RCC 7860 (cell line): Measurements from ENCODE around the gene CACNB3.
A peak's percentile ranks its signal among the peaks of the same experiment; 100 is the strongest.

Source experiments
- DNase-seq: peaks from one replicate; pipeline ENCODE4 v3.0.0-alpha.2; 2015; ENCODE audit warnings: low spot score
- FAIRE-seq: peaks from 2 replicates; lab custom pipeline; 2012; peaks lifted over from hg19 to GRCh38; lab: Jason Lieb, UNC

The CACNB3 gene

GRCh38 chr12:48817873-48818830 lies at the start of gene CACNB3:
TSS of gene CACNB3 (plus strand) at chr12:48818496. CDS start at chr12:48818930, 434 bp downstream.
- FAIRE-seq (no peak), DNase-seq (peak; percentile 24)

- DNase-seq (no peak), FAIRE-seq (no peak)
Measured at GRCh38 chr12:48768736-48769135, 49.6 kb upstream of the CACNB3 start.

GRCh38 chr12:48770756-48771155 lies 47.5 kb upstream of the CACNB3 start:
- FAIRE-seq, result no peak
- no peak for DNase-seq

GRCh38 chr12:48771588-48772112 lies 46.6 kb upstream of the CACNB3 start:
- FAIRE-seq (no peak), DNase-seq (no peak)

- no peak for DNase-seq
- no peak for FAIRE-seq
Measured at GRCh38 chr12:48773686-48774085, 44.6 kb upstream of the CACNB3 start.

GRCh38 chr12:48774516-48774915 lies 43.8 kb upstream of the CACNB3 start:
- no peak for DNase-seq
- no peak for FAIRE-seq

GRCh38 chr12:48775299-48775698 lies 43.0 kb upstream of the CACNB3 start:
- no peak for FAIRE-seq
- no peak for DNase-seq

GRCh38 chr12:48775991-48776649 lies 42.2 kb upstream of the CACNB3 start:
- no peak for FAIRE-seq
- DNase-seq, result no peak

- FAIRE-seq (no peak), DNase-seq (no peak)
Measured at GRCh38 chr12:48776956-48777355, 41.3 kb upstream of the CACNB3 start.

- DNase-seq (no peak), FAIRE-seq (no peak)
Measured at GRCh38 chr12:48777501-48778400, 40.5 kb upstream of the CACNB3 start.

GRCh38 chr12:48779869-48780268 lies 38.4 kb upstream of the CACNB3 start:
- no peak for DNase-seq
- no peak for FAIRE-seq

- FAIRE-seq, result no peak
Measured at GRCh38 chr12:48780381-48781025, 37.8 kb upstream of the CACNB3 start.

GRCh38 chr12:48781750-48782456 lies 36.4 kb upstream of the CACNB3 start:
- FAIRE-seq, result no peak

More at GRCh38 chr12:48780381-48781025, 37.8 kb upstream of the CACNB3 start:
- no peak for DNase-seq

GRCh38 chr12:48782457-48783395 lies 35.6 kb upstream of the CACNB3 start:
- no peak for FAIRE-seq
- no peak for DNase-seq

More at GRCh38 chr12:48781750-48782456, 36.4 kb upstream of the CACNB3 start:
- DNase-seq, result no peak

GRCh38 chr12:48783432-48783831 lies 34.9 kb upstream of the CACNB3 start:
- FAIRE-seq (no peak), DNase-seq (no peak)

GRCh38 chr12:48786591-48787544 lies 31.4 kb upstream of the CACNB3 start:
- no peak for FAIRE-seq
- DNase-seq, result no peak

GRCh38 chr12:48787791-48788523 lies 30.3 kb upstream of the CACNB3 start:
- FAIRE-seq (no peak), DNase-seq (no peak)
